ENCODE data around the gene KAT7. TPM values are rescaled to one million over a fixed set of nuclear protein-coding genes. Genes with fewer than 3 reads are reported as not detected.

Gene KAT7
- total and polyA plus RNA-seq, 2 of the 8 experiments (the other 6 are each of a cell fraction or from before 2014, with no cell fraction given), result 90.9 to 139 TPM

- no peaks in the 10 kb centered on the region for H3K23me2 ChIP-seq (ENCODE audit: low read depth, low read length)
- peaks cover 16 to 64% (median 40%) of the 10 kb centered on the region in 4 experiments for H3K36me3 ChIP-seq (ENCODE audit: control insufficient read depth in 2 of 4, insufficient read depth in 4 of 4, low read length in 3 of 4)
- H2BK15ac ChIP-seq (ENCODE audit: low read length), result no peak overlapping the region
- no peak for DNase-seq (ENCODE audit: low read depth in 1 of 2, low spot score in 2 of 2)
- TF ChIP-seq SIN3A (conservative IDR thresholded peaks at IDR 0.05 in 1 of 2, IDR thresholded peaks at IDR 0.05 in 1 of 2; ENCODE audit: low read depth in 1 of 2, low read length in 2 of 2) (no peak), CHD2 (IDR thresholded peaks at IDR 0.05; ENCODE audit: low read length) (no peak)
- no peak for FAIRE-seq
- no peak overlapping the region for H3K56ac ChIP-seq (replicated peaks; ENCODE audit: insufficient read length, low read depth, low read length)
- H3K4me3 ChIP-seq (ENCODE audit: extremely low read depth in 1 of 4, insufficient read depth in 2 of 4, low read depth in 3 of 4, low read length in 4 of 4), result no peak overlapping the region
- CTCF ChIA-PET (ENCODE audit: partially characterized antibody), result interaction anchor here (0.9 to 1.5 kb wide), 3 partner anchors 17 to 24 kb away, joined by 3 to 4 read pairs (median 4); no protein-coding TSS in a partner anchor
- H3K18ac ChIP-seq (ENCODE audit: extremely low read depth, low read length), result no peak overlapping the region
- H3K14ac ChIP-seq (ENCODE audit: insufficient read length), result no peak overlapping the region
- no peaks in the 10 kb centered on the region for H3K9me3 ChIP-seq (ENCODE audit: insufficient read depth in 2 of 2, low read depth in 1 of 2, low read length in 1 of 2)
- peaks cover 0 to 68% of the 10 kb centered on the region in 2 experiments; a peak in 2 of 4 replicates for H3K79me2 ChIP-seq (ENCODE audit: control insufficient read depth in 1 of 2, insufficient read depth in 2 of 2, low read length in 2 of 2)
- 96% methylated on average over 8 of the region's 8 CpGs; no CpG with 5 or more reads in 1 of the 2 experiments for WGBS, 2 experiments (ENCODE audit: extremely low coverage in 1 of 2, insufficient coverage in 1 of 2, insufficient read length in 1 of 2, insufficient replicate concordance in 2 of 2, low coverage in 1 of 2, low lambda C conversion rate in 2 of 2, missing lambda C conversion rate in 1 of 2)
- no peak overlapping the region; the same call in 1 of the 2 replicates for H4K8ac ChIP-seq (ENCODE audit: extremely low read depth, insufficient read depth, low read length)
- H2BK5ac ChIP-seq (ENCODE audit: low read depth, low read length), result no peak overlapping the region
- POLR2A ChIA-PET (ENCODE audit: partially characterized antibody), result interaction anchor here (0.7 to 2.3 kb wide), 9 partner anchors 9 to 332 kb away, joined by 3 to 12 read pairs (median 4); partner anchors contain the start of genes FAM117A, KAT7 and SAMD14
- no peak overlapping the region for H3K4me2 ChIP-seq (ENCODE audit: insufficient read depth in 1 of 2, low read depth in 2 of 2, low read length in 2 of 2)
- H2BK20ac ChIP-seq (ENCODE audit: low read length), result no peak overlapping the region
- H4K20me1 ChIP-seq (replicated peaks in 1 of 2; ENCODE audit: control insufficient read depth in 1 of 2, insufficient read depth in 2 of 2, low read length in 2 of 2), result peaks cover 5 to 8% of the 10 kb centered on the region in 2 experiments
- peaks cover 2% of the 10 kb centered on the region; the same call in 1 of the 2 replicates for H3K79me1 ChIP-seq (ENCODE audit: low read depth, low read length)
- H2BK120ac ChIP-seq (replicated peaks; ENCODE audit: low read depth, low read length), result no peak overlapping the region
- H3K9ac ChIP-seq (replicated peaks in 1 of 4; ENCODE audit: extremely low read depth in 1 of 4, low read depth in 3 of 4, low read length in 3 of 4), result no peak overlapping the region
- no peak overlapping the region for H3K4ac ChIP-seq (replicated peaks; ENCODE audit: insufficient read length, low read depth, low read length)
- H4K5ac ChIP-seq (ENCODE audit: insufficient read length, low read depth, low read length), result no peak overlapping the region
- no peak overlapping the region for H2BK12ac ChIP-seq (ENCODE audit: low read depth, low read length)
- H3K27ac ChIP-seq (ENCODE audit: low read depth, low read length), result no peak overlapping the region
- H3K4me1 ChIP-seq (replicated peaks in 1 of 4; ENCODE audit: control insufficient read depth in 3 of 4, insufficient read depth in 4 of 4, low read length in 3 of 4), result no peaks in the 10 kb centered on the region
- no peak overlapping the region for H2AK5ac ChIP-seq (ENCODE audit: low read depth, low read length)
- H4K91ac ChIP-seq (replicated peaks; ENCODE audit: insufficient read length, low read length), result no peak overlapping the region
- H2AFZ ChIP-seq (ENCODE audit: low read length), result no peak overlapping the region
- H3K23ac ChIP-seq (ENCODE audit: insufficient read length), result no peak overlapping the region
- H3K27me3 ChIP-seq (replicated peaks in 1 of 4; ENCODE audit: control insufficient read depth in 3 of 4, extremely low read depth in 1 of 4, insufficient read depth in 3 of 4, low read length in 3 of 4), result no peaks in the 10 kb centered on the region
These were observed 9.7 kb downstream of the KAT7 start for GRCh38 chr17:49798182-49798581.

Data from H1 (cell line).